ENCODE results near the gene TMEM205.

DNA sequence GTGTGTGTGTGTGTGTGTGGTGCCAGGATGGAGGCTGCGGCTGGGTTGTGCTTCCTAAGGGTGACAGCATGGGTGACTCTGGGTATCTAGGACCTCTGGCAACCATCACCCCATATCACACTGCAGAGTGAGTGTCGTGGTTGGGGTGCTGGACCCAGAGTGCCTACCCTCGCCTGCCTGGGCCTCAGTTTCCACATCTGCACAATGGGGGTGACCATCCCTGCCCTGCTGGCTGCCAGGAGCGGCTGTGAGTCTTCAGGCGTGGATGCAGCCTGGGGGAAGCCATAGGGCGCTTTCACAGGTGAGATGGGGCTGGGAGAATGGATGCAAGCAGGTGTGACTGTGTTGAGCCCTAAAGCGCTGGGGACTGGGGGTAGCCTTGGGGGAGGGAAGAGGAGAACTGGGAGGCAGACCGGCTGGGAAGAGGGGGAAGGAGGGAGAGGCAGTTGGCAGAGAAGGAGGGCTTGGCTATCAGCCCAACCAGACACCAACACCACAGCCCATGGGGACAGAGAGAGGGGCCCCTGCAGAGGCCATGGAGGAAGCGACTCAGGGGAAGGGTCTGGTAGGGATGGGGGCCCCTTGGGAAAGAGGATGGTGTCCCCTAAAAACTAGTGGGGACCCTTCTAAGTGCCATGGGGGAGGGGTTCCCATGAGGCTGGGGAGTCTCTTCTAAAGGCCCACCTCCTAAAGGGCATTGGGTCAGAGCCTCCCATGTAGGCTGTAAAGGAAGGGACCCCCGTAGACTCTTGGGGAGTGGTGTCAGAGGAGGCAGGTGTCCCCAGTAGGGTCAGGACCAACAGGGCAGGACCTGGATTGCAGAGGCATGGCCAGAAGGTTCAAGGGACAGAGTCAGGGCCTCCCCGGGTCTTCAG is 10.8 kb upstream of the TMEM205 start:
- TF ChIP-seq, protein P1, sequence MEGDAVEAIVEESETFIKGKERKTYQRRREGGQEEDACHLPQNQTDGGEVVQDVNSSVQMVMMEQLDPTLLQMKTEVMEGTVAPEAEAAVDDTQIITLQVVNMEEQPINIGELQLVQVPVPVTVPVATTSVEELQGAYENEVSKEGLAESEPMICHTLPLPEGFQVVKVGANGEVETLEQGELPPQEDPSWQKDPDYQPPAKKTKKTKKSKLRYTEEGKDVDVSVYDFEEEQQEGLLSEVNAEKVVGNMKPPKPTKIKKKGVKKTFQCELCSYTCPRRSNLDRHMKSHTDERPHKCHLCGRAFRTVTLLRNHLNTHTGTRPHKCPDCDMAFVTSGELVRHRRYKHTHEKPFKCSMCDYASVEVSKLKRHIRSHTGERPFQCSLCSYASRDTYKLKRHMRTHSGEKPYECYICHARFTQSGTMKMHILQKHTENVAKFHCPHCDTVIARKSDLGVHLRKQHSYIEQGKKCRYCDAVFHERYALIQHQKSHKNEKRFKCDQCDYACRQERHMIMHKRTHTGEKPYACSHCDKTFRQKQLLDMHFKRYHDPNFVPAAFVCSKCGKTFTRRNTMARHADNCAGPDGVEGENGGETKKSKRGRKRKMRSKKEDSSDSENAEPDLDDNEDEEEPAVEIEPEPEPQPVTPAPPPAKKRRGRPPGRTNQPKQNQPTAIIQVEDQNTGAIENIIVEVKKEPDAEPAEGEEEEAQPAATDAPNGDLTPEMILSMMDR (IDR thresholded peaks at IDR 0.05) = no peak
- no peak for TF ChIP-seq POLR2A (IDR thresholded peaks at IDR 0.05)
